ENCODE results near the gene FLG.
"Not testable (repeated sequence)": the region's sequence is repeated elsewhere in the genome, so short reads cannot be mapped to it uniquely, and the experiment has no call there.

Gene FLG

DNA sequence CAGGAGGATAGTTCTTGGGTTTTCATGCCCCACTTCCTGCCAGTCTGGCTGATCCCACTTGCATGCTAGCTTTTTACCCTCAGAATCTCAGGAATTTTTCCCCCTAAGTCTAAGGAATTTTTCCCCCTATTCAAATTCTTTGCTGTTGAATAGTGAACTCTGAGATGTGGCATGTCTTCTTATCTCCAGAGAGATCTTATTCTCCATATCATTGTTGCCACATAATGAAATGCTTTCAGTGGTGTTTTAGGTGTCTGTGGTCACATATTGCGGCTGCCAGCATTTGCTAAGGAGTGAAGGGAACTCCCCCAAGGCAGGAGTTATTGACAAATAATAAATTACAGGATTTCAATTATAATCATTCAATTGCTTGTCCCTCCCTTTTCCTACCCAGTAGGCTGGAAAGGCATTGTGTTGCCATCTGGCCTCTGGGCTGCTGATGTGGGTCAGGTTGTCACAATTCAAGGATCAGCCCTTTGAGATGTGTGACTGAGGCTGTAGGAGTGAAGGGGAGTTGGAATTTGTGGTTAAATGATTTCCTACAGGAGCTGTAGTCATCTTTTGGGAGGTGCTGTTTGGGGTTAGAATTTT, 3.9 kb upstream of the FLG start:
- H3K4me3 ChIP-seq (ENCODE audit: low read length), result no peak overlapping the region
- no peaks in the 10 kb centered on the region for H3K4me1 ChIP-seq (ENCODE audit: control insufficient read depth, low read length)
- TF ChIP-seq, protein P1, sequence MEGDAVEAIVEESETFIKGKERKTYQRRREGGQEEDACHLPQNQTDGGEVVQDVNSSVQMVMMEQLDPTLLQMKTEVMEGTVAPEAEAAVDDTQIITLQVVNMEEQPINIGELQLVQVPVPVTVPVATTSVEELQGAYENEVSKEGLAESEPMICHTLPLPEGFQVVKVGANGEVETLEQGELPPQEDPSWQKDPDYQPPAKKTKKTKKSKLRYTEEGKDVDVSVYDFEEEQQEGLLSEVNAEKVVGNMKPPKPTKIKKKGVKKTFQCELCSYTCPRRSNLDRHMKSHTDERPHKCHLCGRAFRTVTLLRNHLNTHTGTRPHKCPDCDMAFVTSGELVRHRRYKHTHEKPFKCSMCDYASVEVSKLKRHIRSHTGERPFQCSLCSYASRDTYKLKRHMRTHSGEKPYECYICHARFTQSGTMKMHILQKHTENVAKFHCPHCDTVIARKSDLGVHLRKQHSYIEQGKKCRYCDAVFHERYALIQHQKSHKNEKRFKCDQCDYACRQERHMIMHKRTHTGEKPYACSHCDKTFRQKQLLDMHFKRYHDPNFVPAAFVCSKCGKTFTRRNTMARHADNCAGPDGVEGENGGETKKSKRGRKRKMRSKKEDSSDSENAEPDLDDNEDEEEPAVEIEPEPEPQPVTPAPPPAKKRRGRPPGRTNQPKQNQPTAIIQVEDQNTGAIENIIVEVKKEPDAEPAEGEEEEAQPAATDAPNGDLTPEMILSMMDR (IDR thresholded peaks at IDR 0.05; ENCODE audit: low read depth, low read length, poor library complexity, severe bottlenecking), result no peak
- no peak for TF ChIP-seq EZH2phosphoT487 (IDR thresholded peaks at IDR 0.05; ENCODE audit: borderline replicate concordance, low read length)
- H3K27ac ChIP-seq (ENCODE audit: low read depth, low read length), result no peak overlapping the region
- no peaks in the 10 kb centered on the region for H3K27me3 ChIP-seq (ENCODE audit: control insufficient read depth, low read length)
- no peaks in the 10 kb centered on the region for H4K20me1 ChIP-seq (ENCODE audit: control insufficient read depth, insufficient read depth, low read depth, low read length)
- H3F3A ChIP-seq (ENCODE audit: control insufficient read depth, insufficient read depth), result no peaks in the 10 kb centered on the region
- H3K79me2 ChIP-seq (ENCODE audit: control insufficient read depth, low read length), result no peaks in the 10 kb centered on the region
- H3K9me2 ChIP-seq (replicated peaks; ENCODE audit: control insufficient read depth, low read length), result no peaks in the 10 kb centered on the region
- no peak overlapping the region for H3K4me2 ChIP-seq (ENCODE audit: low read length)
- H3K36me3 ChIP-seq (ENCODE audit: control insufficient read depth, low read length), result no peaks in the 10 kb centered on the region
- no peaks in the 10 kb centered on the region for H3K9me3 ChIP-seq (ENCODE audit: control insufficient read depth, insufficient read depth, low read length)

GRCh38 chr1:152313970-152314369, 11.1 kb downstream of the FLG start:
- no peaks in the 10 kb centered on the region; the same call in 1 of the 2 replicates for H3K9me3 ChIP-seq (ENCODE audit: control insufficient read depth, insufficient read depth, low read length)
- no peak overlapping the region for H3K4me3 ChIP-seq (ENCODE audit: low read length)
- H3K27ac ChIP-seq (ENCODE audit: low read depth, low read length), result no peak overlapping the region
- H3K4me1 ChIP-seq (ENCODE audit: control insufficient read depth, low read length), result no peaks in the 10 kb centered on the region
- no peaks in the 10 kb centered on the region for H3K36me3 ChIP-seq (ENCODE audit: control insufficient read depth, low read length)
- no peaks in the 10 kb centered on the region for H3K79me2 ChIP-seq (ENCODE audit: control insufficient read depth, low read length)
- H4K20me1 ChIP-seq (ENCODE audit: control insufficient read depth, insufficient read depth, low read depth, low read length), result no peaks in the 10 kb centered on the region
- H3K27me3 ChIP-seq (ENCODE audit: control insufficient read depth, low read length), result peaks cover under 1% of the 10 kb centered on the region; the same call in 1 of the 2 replicates
- no peaks in the 10 kb centered on the region for H3F3A ChIP-seq (ENCODE audit: control insufficient read depth, insufficient read depth)
- TF ChIP-seq EZH2phosphoT487 (IDR thresholded peaks at IDR 0.05; ENCODE audit: borderline replicate concordance, low read length), result no peak
- TF ChIP-seq, protein P1 (IDR thresholded peaks at IDR 0.05; ENCODE audit: low read depth, low read length, poor library complexity, severe bottlenecking), result no peak
- no peaks in the 10 kb centered on the region for H3K9me2 ChIP-seq (replicated peaks; ENCODE audit: control insufficient read depth, low read length)
- H3K4me2 ChIP-seq (ENCODE audit: low read length), result no peak overlapping the region

GRCh38 chr1:152313319-152313801, 11.7 kb downstream of the FLG start:
- Histone ChIP-seq H3K9me2 (replicated peaks; ENCODE audit: control insufficient read depth, low read length) (no peaks in the 10 kb centered on the region), H3K4me1 (ENCODE audit: control insufficient read depth, low read length) (no peaks in the 10 kb centered on the region), H3K9me3 (ENCODE audit: control insufficient read depth, insufficient read depth, low read length) (no peaks in the 10 kb centered on the region; the same call in 1 of the 2 replicates), H3K27ac (ENCODE audit: low read depth, low read length) (no peak overlapping the region), H3K36me3 (ENCODE audit: control insufficient read depth, low read length) (no peaks in the 10 kb centered on the region), H3K4me2 (ENCODE audit: low read length) (no peak overlapping the region), H3K27me3 (ENCODE audit: control insufficient read depth, low read length) (no peaks in the 10 kb centered on the region), H3K4me3 (ENCODE audit: low read length) (no peak overlapping the region), H3K79me2 (ENCODE audit: control insufficient read depth, low read length) (no peaks in the 10 kb centered on the region), H3F3A (ENCODE audit: control insufficient read depth, insufficient read depth) (no peaks in the 10 kb centered on the region), H4K20me1 (ENCODE audit: control insufficient read depth, insufficient read depth, low read depth, low read length) (no peaks in the 10 kb centered on the region)
- TF ChIP-seq EZH2phosphoT487 (IDR thresholded peaks at IDR 0.05; ENCODE audit: borderline replicate concordance, low read length), result no peak

DNA sequence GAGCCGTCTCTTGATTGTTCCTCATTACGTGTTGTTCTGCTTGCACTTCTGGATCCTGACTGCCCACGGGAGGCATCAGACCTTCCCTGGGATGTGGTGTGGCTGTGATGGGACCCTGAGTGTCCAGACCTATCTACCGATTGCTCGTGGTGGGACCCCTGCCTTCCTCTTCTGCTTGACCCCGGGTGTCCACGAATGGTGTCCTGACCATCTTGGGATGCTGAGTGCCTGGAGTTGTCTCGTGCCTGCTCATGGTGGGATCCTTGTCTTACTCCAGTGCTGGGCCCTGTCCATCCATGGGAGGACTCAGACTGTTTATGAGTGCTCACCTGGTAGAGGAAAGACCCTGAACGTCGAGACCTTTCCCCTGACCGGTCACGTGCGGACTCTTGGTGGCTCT, 12.9 kb downstream of the FLG start:
- not testable (repeated sequence) for H3K36me3 ChIP-seq (ENCODE audit: control insufficient read depth, low read length); H4K20me1 ChIP-seq (ENCODE audit: control insufficient read depth, insufficient read depth, low read depth, low read length); H3F3A ChIP-seq (ENCODE audit: control insufficient read depth, insufficient read depth); H3K9me2 ChIP-seq (replicated peaks; ENCODE audit: control insufficient read depth, low read length); H3K4me1 ChIP-seq (ENCODE audit: control insufficient read depth, low read length); H3K27me3 ChIP-seq (ENCODE audit: control insufficient read depth, low read length); H3K9me3 ChIP-seq (ENCODE audit: control insufficient read depth, insufficient read depth, low read length); H3K27ac ChIP-seq (ENCODE audit: low read depth, low read length); H3K79me2 ChIP-seq (ENCODE audit: control insufficient read depth, low read length); H3K4me2 ChIP-seq (ENCODE audit: low read length); H3K4me3 ChIP-seq (ENCODE audit: low read length)
